GM19455 (cell line): Measurements from ENCODE around the gene CFAP65.

Experiments
- ATAC-seq: cut with Tn5 transposase; IDR thresholded peaks from one replicate; pipeline ENCODE4 v1.9.1; 2021; ENCODE audit not compliant: unreplicated experiment

Gene CFAP65

GRCh38 chr2:218979846-218980734 lies 61.2 kb downstream of the CFAP65 start:
- ATAC-seq: peak; percentile 89

- ATAC-seq: no peak
These were observed 66.1 kb downstream of the CFAP65 start for GRCh38 chr2:218975060-218975777.

GRCh38 chr2:218970894-218971293 lies 70.4 kb downstream of the CFAP65 start:
- ATAC-seq: no peak

- no peak for ATAC-seq
These were observed 77.1 kb downstream of the CFAP65 start for GRCh38 chr2:218964041-218964771.

GRCh38 chr2:218963601-218964000 lies 77.7 kb downstream of the CFAP65 start:
- ATAC-seq: no peak

GRCh38 chr2:218962859-218963492 lies 78.3 kb downstream of the CFAP65 start:
- ATAC-seq: no peak

- no peak for ATAC-seq
These were observed 79.4 kb downstream of the CFAP65 start for GRCh38 chr2:218961651-218962570.

- ATAC-seq: no peak
These were observed 80.1 kb downstream of the CFAP65 start for GRCh38 chr2:218961229-218961628.

- ATAC-seq: no peak
These were observed 80.8 kb downstream of the CFAP65 start for GRCh38 chr2:218960309-218961165.

GRCh38 chr2:218959761-218960308 lies 81.5 kb downstream of the CFAP65 start:
- peak; percentile 29 for ATAC-seq

- peak; percentile 99 for ATAC-seq
These were observed 82.1 kb downstream of the CFAP65 start, which contains the start of gene CDK5R2 for GRCh38 chr2:218959141-218959731. Gene CDK5R2 (plus strand): TSS chr2:218959666. CDS start chr2:218959821, 155 bp downstream.

- ATAC-seq: no peak
These were observed 83.0 kb downstream of the CFAP65 start for GRCh38 chr2:218958276-218958675.

- no peak for ATAC-seq
These were observed 83.6 kb downstream of the CFAP65 start for GRCh38 chr2:218957671-218958070.

- ATAC-seq: no peak
These were observed 85.3 kb downstream of the CFAP65 start for GRCh38 chr2:218956039-218956438.

- ATAC-seq: no peak
These were observed 86.6 kb downstream of the CFAP65 start for GRCh38 chr2:218954541-218955300.

GRCh38 chr2:218953366-218953954 lies 87.9 kb downstream of the CFAP65 start:
- no peak for ATAC-seq
